Neural cell (in vitro differentiated cells): ENCODE results near the gene KRTAP10-10. TPM values are rescaled to one million over a fixed set of nuclear protein-coding genes. Genes with fewer than 3 reads are reported as not detected.
"Not testable (repeated sequence)": the region's sequence is repeated elsewhere in the genome, so short reads cannot be mapped to it uniquely, and the experiment has no call there.

Experiments used
- H2AFZ ChIP-seq: fragments of 200-600, 300-800 bp; sonication (generic), shearing (Covaris generic); 2 replicates; pipeline ENCODE4 v1.6.0; 2014; ENCODE audit warnings: low read depth, mild to moderate bottlenecking, antibody characterized with exemption, low read length, moderate library complexity
- H3F3A ChIP-seq: fragments of 200-600 bp; shearing (Covaris generic); 2 replicates; pipeline ENCODE4 v1.6.1; 2016; ENCODE audit warnings: mild to moderate bottlenecking, moderate library complexity, mixed read lengths, antibody characterized with exemption, low read length; ENCODE audit not compliant: insufficient read depth, poor library complexity, severe bottlenecking
- H3K27ac ChIP-seq: fragments of 200-600, 300-800 bp; sonication (generic), shearing (Covaris generic); 2 replicates; pipeline ENCODE4 v1.5.1; 2014; ENCODE audit warnings: mild to moderate bottlenecking, low read length, moderate library complexity
- H3K27me3 ChIP-seq: fragments of 300-800, 200-600 bp; sonication (generic), shearing (Covaris generic); 2 replicates; pipeline ENCODE4 v1.6.0; 2014; ENCODE audit warnings: mild to moderate bottlenecking, low read depth, low read length, moderate library complexity; ENCODE audit not compliant: insufficient read depth
- H3K36me3 ChIP-seq: fragments of 300-800, 200-600 bp; sonication (generic), shearing (Covaris generic); 2 replicates; pipeline ENCODE4 v1.5.1; 2014; ENCODE audit warnings: mild to moderate bottlenecking, antibody characterized with exemption, low read length, moderate library complexity; ENCODE audit not compliant: insufficient read depth
- H3K4me2 ChIP-seq: fragments of 300-800, 200-600 bp; sonication (generic), shearing (Covaris generic); 2 replicates; pipeline ENCODE4 v1.6.0; 2014; ENCODE audit warnings: mild to moderate bottlenecking, low read length
- H3K4me3 ChIP-seq: fragments of 300-800, 200-600 bp; sonication (generic), shearing (Covaris generic); 2 replicates; pipeline ENCODE4 v1.5.1; 2014; ENCODE audit warnings: mild to moderate bottlenecking, low read length, moderate library complexity
- H3K79me2 ChIP-seq: fragments of 200-600 bp; shearing (Covaris generic); replicated peaks from 2 replicates; pipeline ENCODE4 v1.6.0; 2014; ENCODE audit warnings: mild to moderate bottlenecking, low read length, moderate library complexity; ENCODE audit not compliant: insufficient read depth
- H3K9ac ChIP-seq: fragments of 300-800, 200-600 bp; sonication (generic), shearing (Covaris generic); 2 replicates; pipeline ENCODE4 v1.6.1; 2016; ENCODE audit warnings: mild to moderate bottlenecking, low read length, mixed read lengths
- H3K9me2 ChIP-seq: fragments of 200-600 bp; shearing (Covaris generic); 2 replicates; pipeline ENCODE4 v1.6.1; 2016; ENCODE audit warnings: mild to moderate bottlenecking, low read length, mixed read lengths; ENCODE audit not compliant: insufficient read depth
- H3K9me3 ChIP-seq: fragments of 200-600, 300-800 bp; sonication (generic), shearing (Covaris generic); 2 replicates; pipeline ENCODE4 v1.6.1; 2016; ENCODE audit warnings: mild to moderate bottlenecking, mixed run types, low read length, moderate library complexity, mixed read lengths
- H4K20me1 ChIP-seq: fragments of 200-600 bp; shearing (Covaris generic); 2 replicates; pipeline ENCODE4 v1.6.1; 2016; ENCODE audit warnings: mild to moderate bottlenecking, mixed run types; ENCODE audit not compliant: insufficient read depth
- CTCF ChIP-seq: fragments of 450-650 bp; IDR thresholded peaks from 2 replicates; pipeline ENCODE4 v1.5.1; 2014; ENCODE audit warnings: antibody characterized with exemption, mild to moderate bottlenecking, moderate library complexity; ENCODE audit not compliant: poor library complexity, severe bottlenecking
- EP300 ChIP-seq: fragments of 450-650 bp; conservative IDR thresholded peaks from 2 replicates; pipeline ENCODE4 v1.6.1; 2014; ENCODE audit warnings: antibody characterized with exemption, mild to moderate bottlenecking, moderate library complexity; ENCODE audit not compliant: poor library complexity, severe bottlenecking
- EZH2 ChIP-seq: fragments of 200-600, 300-800 bp; shearing (Covaris generic), sonication (generic); IDR thresholded peaks from 2 replicates; pipeline ENCODE4 v1.6.1; 2014; ENCODE audit warnings: antibody characterized with exemption, low read length, borderline replicate concordance, mild to moderate bottlenecking; ENCODE audit not compliant: insufficient read depth, poor library complexity, severe bottlenecking
- MXI1 ChIP-seq: fragments of 450-650 bp; conservative IDR thresholded peaks from 2 replicates; pipeline ENCODE4 v1.6.1; 2014; ENCODE audit warnings: antibody characterized with exemption, mild to moderate bottlenecking; ENCODE audit not compliant: poor library complexity, severe bottlenecking
- POLR2AphosphoS5 ChIP-seq: IDR thresholded peaks from 2 replicates; pipeline ENCODE4 v1.6.1; 2012
- RAD21 ChIP-seq: fragments of 450-650 bp; conservative IDR thresholded peaks from 2 replicates; pipeline ENCODE4 v1.6.1; 2014; ENCODE audit warnings: antibody characterized with exemption, mild to moderate bottlenecking, moderate library complexity
- REST ChIP-seq: IDR thresholded peaks from 2 replicates; pipeline ENCODE4 v1.6.1; 2012; ENCODE audit warnings: borderline replicate concordance
- SMC3 ChIP-seq: fragments of 450-650 bp; conservative IDR thresholded peaks from 2 replicates; pipeline ENCODE4 v1.6.1; 2014; ENCODE audit warnings: antibody characterized with exemption, mild to moderate bottlenecking, moderate library complexity; ENCODE audit not compliant: poor library complexity
- TAF1 ChIP-seq: IDR thresholded peaks from 2 replicates; pipeline ENCODE4 v1.6.1; 2012; ENCODE audit warnings: low read depth
- polyA plus RNA-seq: library from polyadenylated mRNA; depleted of rRNA; stranded (reverse); fragments of >200 nt; gene quantifications from 2 replicates; pipeline ENCODE4 v1.2.3, GENCODE V29; 2014

The KRTAP10-10 gene
- polyA plus RNA-seq, 1 donor from 2014 or later, result not detected

GRCh38 chr21:44599264-44600029, 37.7 kb upstream of the KRTAP10-10 start:
- Histone ChIP-seq H3K79me2 (no peaks in the 10 kb centered on the region), H2AFZ (no peak overlapping the region), H3K27ac (no peak overlapping the region), H3K36me3 (no peaks in the 10 kb centered on the region), H4K20me1 (no peaks in the 10 kb centered on the region), H3K9me3 (peaks cover 4% of the 10 kb centered on the region), H3K4me2 (no peak overlapping the region), H3K9ac (no peak overlapping the region), H3F3A (no peaks in the 10 kb centered on the region), H3K4me3 (no peak overlapping the region), H3K27me3 (no peaks in the 10 kb centered on the region), H3K9me2 (no peaks in the 10 kb centered on the region)
- TF ChIP-seq REST (no peak), RAD21 (no peak), TAF1 (no peak), EP300 (no peak), CTCF (no peak), SMC3 (no peak), EZH2 (no peak), POLR2AphosphoS5 (no peak), MXI1 (no peak)

GRCh38 chr21:44600118-44600978, 36.8 kb upstream of the KRTAP10-10 start, which contains the start of gene KRTAP10-7:
TSS of gene KRTAP10-7 (plus strand) at chr21:44600597. CDS start at chr21:44600622, 25 bp downstream.
- not testable (repeated sequence) for H2AFZ ChIP-seq, H3K4me2 ChIP-seq

GRCh38 chr21:44601091-44601490, 36.1 kb upstream of the KRTAP10-10 start:
- not testable (repeated sequence) for H3K36me3 ChIP-seq, H3K9me3 ChIP-seq, H3K4me2 ChIP-seq, H3K4me3 ChIP-seq, H3F3A ChIP-seq, H2AFZ ChIP-seq, H3K27me3 ChIP-seq, H3K9me2 ChIP-seq, H3K9ac ChIP-seq, H3K79me2 ChIP-seq, H3K27ac ChIP-seq, H4K20me1 ChIP-seq

More at GRCh38 chr21:44600118-44600978, 36.8 kb upstream of the KRTAP10-10 start, which contains the start of gene KRTAP10-7:
- H3K27me3 ChIP-seq, H3K4me3 ChIP-seq, H3F3A ChIP-seq, H4K20me1 ChIP-seq, H3K9me3 ChIP-seq, H3K79me2 ChIP-seq, H3K36me3 ChIP-seq, H3K9me2 ChIP-seq, H3K9ac ChIP-seq, H3K27ac ChIP-seq: not testable (repeated sequence)
